Stimulated activated CD8-positive, alpha-beta memory T cell treated with anti-CD3 and anti-CD28 coated beads, Interleukin-15, amount 100 ng/mL, for 24 hours (primary cell): ENCODE measurements around the gene MIOS.

Source experiments
- DNase-seq: peaks from one replicate; pipeline ENCODE4 v3.0.0-alpha.2; 2020; ENCODE audit warnings: low read depth

Gene MIOS

DNA sequence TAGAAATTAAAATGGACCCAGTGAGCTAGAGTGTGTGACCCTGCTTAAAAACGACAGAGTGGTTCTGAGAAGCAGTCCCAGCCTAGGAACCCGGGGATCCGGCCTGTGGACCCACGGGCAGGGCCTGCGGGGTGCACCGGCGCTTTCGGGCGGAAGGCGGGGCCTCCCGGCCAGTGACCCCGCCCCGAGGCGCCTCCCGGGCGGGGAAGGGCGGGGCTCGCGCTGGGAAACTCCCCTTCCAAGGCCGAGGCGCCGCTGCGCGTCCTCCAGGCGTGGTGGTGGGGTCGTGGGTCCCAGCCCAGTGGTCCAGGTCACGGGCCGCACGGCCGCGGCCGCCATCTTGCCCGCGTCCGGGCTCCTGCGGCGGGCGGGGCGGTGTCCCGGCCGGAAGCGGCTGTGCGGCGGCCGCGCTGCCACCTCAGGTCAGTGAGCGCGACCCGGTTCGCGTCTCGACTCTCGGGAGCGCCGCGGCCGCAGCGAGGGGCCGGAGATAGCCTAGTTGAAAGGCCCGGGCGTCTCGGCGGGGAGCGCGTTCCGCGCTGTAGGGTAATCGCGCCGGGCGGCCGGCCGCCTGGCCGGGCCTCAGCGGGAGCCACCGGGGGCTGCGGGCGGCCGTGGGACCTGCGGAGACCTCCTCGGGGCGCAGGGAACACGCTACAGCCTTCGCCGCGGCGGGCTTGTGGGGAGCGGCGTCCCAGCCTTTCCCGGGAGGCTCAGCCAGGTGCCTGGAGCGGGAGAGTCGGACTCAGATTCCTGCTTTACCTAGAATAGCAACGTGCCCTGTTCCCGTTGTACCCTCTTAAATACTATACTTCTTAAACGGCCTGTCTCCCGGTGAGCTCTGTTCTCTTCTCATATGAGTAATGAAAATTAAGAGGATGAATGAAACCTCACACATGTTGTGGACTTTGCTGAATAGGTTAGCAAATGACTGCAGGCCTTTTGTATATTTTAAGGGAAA, at the start of gene MIOS:
Gene MIOS, plus strand, starts transcription at position 234 of the 961 bp plus-strand sequence. CDS start 5,592 bp downstream, outside the sequence.
- DNase-seq: peak; percentile 63

GRCh38 chr7:7517754-7518153, 48.9 kb upstream of the MIOS start:
- no peak for DNase-seq

GRCh38 chr7:7519056-7519455, 47.6 kb upstream of the MIOS start:
- no peak for DNase-seq

GRCh38 chr7:7519528-7519927, 47.2 kb upstream of the MIOS start:
- DNase-seq: no peak

GRCh38 chr7:7521259-7521658, 45.4 kb upstream of the MIOS start:
- DNase-seq: no peak

DNA sequence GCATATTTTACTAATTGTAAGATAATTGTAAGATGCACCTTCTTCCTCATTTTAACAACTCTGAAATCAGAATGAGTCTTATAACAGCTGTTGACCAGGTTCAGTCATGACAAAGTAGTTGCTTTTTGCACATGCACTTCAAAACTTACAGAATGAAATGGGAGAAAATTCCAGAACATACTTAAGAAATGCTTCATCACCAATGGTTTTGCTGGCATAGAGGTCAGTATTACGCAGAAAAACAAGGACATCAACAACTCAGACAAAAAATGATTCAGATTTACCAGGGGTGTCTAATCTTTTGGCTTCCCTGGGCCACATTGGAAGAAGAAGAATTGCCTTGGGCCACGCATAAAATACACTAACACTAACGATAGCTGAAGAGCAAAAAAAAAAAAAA, 44.3 kb upstream of the MIOS start:
- no peak for DNase-seq

DNA sequence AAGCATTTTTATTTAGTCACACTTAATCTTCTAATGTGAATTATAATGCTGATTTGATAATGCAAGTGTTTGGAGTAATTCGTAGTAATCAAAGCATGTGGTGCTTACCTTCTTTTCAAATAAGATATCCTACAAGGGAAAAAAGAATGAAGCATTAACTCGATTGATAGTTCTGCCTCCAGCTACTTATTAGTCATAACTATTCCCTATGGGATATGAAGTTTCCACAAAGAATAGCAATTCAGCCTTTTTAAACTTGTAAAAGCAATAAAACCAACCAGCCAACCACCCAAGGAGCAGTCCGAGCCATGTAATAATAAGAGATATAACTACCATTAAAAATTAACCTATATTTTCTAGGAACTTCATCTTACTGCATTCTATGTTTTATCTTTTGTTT, 42.6 kb upstream of the MIOS start:
- DNase-seq: no peak

DNA sequence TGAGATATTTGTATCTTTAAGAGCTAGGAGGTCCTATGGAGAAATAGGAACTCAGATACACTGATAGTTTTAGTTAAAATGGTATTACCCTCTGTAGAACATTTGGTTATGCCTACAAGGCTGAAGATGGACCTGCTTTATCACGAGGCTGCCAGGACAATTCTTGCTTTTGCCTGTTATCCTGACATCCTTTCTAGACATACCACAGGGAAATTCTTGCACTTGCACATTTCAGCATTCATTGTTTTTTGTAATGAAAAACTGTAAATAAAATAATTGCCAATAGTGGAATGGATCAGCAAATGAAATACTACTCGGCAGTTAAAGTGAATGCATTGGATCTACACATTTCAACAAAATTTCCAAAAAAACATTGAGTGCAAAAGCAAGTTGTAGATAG, 40.7 kb upstream of the MIOS start:
- no peak for DNase-seq

- DNase-seq: no peak
Observed at GRCh38 chr7:7527047-7527446, 39.6 kb upstream of the MIOS start.

DNA sequence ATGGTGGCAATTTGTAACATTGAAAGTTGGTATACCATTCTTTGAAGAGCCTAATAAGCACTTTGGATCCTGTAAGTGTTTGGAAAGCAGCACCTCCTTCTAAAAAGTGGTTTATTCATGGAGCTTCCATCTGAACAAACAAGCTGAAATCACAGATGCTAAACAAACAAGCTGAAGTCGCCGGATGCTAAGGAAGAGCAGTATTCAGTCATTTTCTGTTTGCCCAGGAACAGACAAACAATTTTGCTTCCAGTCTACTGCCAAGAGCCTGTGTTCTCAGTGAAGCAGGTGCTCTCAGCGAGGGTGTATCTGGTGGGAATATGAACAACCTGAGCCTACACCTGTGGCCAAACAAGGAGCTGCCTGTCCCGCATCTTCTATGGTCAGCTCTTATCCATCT, 37.4 kb upstream of the MIOS start:
- DNase-seq: no peak

- no peak for DNase-seq
Observed at GRCh38 chr7:7533831-7534430, 32.8 kb upstream of the MIOS start.

- DNase-seq: no peak
Observed at GRCh38 chr7:7535691-7536090, 31.0 kb upstream of the MIOS start, which contains the start of gene COL28A1. TSS of gene COL28A1 (minus strand) at chr7:7535873. CDS start at chr7:7532875, 2,998 bp downstream.

DNA sequence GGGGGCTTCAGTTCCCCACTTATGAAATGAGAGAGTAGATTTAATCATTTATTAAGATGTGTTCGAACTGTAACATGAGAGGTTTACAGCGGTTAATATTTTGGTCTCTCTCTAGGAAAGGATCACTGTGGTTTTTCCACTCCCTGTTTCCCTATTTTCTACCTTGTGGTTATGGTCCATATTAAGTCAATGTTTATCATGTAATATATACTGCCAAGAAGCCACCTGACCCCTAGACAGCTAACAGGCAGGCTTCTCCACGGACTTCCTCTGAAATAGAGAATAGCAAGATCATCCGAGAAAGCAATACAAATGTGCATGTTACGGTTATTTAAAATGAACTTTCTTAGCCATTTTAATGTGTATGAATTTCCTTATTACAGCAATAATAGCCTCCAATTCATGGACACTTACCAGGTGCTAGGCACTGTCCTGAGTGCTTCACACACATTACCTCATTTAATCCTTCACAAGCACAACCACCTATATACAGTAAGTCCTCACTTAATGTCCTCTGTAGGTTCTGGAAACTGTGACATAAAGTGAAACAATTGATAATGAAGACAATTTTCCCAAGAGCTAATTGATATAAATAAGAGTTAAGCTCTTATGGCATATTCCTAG, 30.2 kb upstream of the MIOS start:
- DNase-seq: no peak

GRCh38 chr7:7537711-7538110, 29.0 kb upstream of the MIOS start:
- DNase-seq: no peak

DNA sequence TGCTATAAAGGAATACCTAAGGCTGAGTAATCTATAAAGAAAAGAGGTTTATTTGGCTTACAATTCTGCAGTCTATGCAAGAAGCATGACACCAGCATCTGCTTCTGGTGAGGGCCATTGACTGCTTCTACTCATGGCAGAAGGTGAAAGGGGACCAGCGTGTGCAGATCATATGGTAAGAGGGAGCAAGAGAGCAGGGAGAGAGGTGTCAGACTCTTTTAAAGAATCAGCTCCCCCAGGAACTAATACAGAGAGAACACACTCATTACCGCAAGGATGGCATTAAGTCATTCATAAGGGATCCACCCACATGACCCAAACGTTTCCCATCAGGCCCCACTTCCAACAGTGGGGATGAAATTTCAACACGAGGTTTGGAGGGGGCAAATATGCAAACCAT, 27.5 kb upstream of the MIOS start:
- no peak for DNase-seq

DNA sequence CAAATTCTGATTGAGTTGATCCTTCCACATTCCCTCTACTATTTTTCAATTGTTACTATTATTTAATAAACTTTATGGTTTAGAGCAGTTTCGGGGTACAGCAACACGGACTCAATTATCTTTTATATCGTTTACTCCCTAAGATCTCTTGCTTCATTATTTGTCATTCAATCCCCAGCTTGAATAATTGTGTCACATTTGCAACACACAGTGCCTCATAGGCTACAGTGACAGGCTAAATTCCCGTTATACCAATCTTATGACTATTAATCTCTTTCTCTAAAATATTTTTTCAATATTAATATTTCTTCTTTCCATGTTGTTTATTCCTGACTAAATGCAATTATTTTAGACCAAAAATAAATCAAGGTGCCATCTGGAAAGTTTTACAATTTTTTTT, 27.0 kb upstream of the MIOS start:
- DNase-seq: no peak

- no peak for DNase-seq
Observed at GRCh38 chr7:7542251-7542835, 24.3 kb upstream of the MIOS start.

DNA sequence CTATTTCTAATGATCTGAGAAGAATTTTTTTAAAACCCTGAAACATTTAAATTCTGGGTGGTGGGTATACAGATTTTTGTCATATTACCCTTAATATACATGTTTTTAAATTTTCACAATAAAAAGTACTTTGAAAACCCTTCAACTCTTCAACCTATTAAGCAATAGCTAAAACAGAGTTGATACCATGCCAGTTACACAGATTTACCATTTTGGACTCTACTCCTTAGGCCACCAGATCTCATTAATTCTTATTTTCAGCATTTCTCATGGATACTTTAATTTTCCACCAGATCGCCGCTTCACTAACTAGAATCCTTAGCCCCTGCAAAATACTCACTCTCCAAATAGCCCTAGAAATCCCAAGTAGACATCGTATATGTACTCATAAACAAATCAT, 18.3 kb upstream of the MIOS start:
- no peak for DNase-seq

DNA sequence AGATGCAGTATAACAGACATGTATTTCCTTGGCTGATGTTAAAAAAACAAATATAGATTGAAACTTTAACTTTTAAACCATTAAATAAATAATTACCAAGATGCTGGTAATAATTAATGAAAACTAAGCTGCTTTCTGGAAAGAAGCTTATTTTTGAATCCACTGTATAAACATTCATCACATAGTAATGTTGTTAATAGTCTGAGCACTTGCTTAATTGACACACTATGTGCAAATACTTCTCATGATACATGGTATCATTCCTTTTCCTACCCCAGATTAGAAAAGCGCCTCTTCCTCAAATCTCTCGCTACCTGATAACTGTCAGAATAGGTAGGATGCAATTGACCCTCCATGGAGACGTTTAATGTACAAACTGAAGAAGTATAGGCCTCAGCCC, 16.0 kb upstream of the MIOS start:
- no peak for DNase-seq

- no peak for DNase-seq
Observed at GRCh38 chr7:7552199-7552598, 14.5 kb upstream of the MIOS start.

DNA sequence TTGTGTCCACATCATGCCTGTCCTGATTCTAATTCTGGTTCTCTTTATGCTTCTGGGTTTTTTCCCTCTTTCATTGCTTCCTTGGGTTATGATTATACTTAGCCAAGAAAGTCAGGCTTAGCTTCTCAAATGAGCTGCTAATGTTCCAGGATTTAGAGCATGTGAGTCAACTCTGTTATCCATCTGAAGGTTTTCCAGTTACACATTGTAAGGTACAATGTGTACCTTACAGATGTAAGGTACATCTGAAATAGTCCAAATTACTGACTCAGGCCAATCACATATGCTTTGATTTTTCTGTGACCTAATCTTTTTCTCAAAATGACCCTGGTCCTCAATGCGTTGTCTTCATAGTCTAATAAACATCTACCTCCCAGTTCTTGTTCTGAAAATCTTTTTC, 13.3 kb upstream of the MIOS start:
- no peak for DNase-seq

DNA sequence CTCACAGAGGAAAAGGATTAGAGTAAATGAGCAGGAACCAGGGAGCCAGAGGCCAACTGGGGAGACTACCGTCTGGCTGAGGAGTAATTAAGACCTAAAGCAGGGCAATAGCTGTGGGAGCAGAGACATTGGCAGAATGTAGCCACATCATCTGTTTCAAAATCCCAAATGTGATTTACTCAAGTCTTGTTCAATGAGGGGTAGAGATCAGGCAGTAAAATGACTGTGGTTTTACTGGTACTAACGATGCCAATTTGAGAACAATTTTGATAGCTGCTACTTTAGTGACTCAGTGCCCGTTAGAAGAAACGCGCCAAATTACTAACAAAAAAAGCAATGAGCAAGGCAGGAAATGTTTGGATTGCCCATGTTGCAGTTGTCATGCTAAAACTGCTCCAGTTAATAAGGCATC, 12.7 kb upstream of the MIOS start:
- DNase-seq: no peak
